Type B pancreatic cell (in vitro differentiated cells): Measurements from ENCODE around the gene SH3GLB2. TPM values are rescaled to one million over a fixed set of nuclear protein-coding genes. Genes with fewer than 3 reads are reported as not detected.
"Not testable (repeated sequence)": the region's sequence is repeated elsewhere in the genome, so short reads cannot be mapped to it uniquely, and the experiment has no call there.

Source experiments
- DNase-seq: peaks from one replicate; pipeline ENCODE4 v3.0.0; 2021; ENCODE audit warnings: mixed read lengths; ENCODE audit not compliant: unreplicated experiment; ENCODE audit errors: extremely low spot score
- H3K27ac Mint-ChIP-seq: 2 replicates; pipeline ENCODE4 v1.8.0; 2021; ENCODE audit warnings: mild to moderate bottlenecking, mixed read lengths
- H3K27me3 Mint-ChIP-seq: 2 replicates; pipeline ENCODE4 v1.8.0; 2021; ENCODE audit warnings: mixed read lengths
- H3K36me3 Mint-ChIP-seq: 2 replicates; pipeline ENCODE4 v1.8.0; 2021; ENCODE audit warnings: mixed read lengths
- H3K4me1 Mint-ChIP-seq: one replicate; pipeline ENCODE4 v1.8.0; 2021; ENCODE audit warnings: mixed read lengths; ENCODE audit not compliant: unreplicated experiment
- H3K4me3 Mint-ChIP-seq: 2 replicates; pipeline ENCODE4 v1.8.0; 2021; ENCODE audit warnings: mild to moderate bottlenecking, mixed read lengths
- H3K9me3 Mint-ChIP-seq: 2 replicates; pipeline ENCODE4 v1.8.0; 2021; ENCODE audit warnings: mixed read lengths
- CTCF ChIP-seq: fragments of 200-600 bp; sonication (generic); conservative IDR thresholded peaks from 2 replicates; pipeline ENCODE4 v1.5.0; 2021; ENCODE audit warnings: antibody characterized with exemption, mild to moderate bottlenecking
- total RNA-seq: library from RNA; stranded (reverse); gene quantifications from 2 replicates; pipeline ENCODE4 v1.2.1, GENCODE V29; 2021; ENCODE audit warnings: low replicate concordance

The SH3GLB2 gene
- total RNA-seq, 1 donor from 2014 or later = 126 TPM

- Mint-ChIP-seq H3K27ac (no peak overlapping the region), H3K4me3 (no peak overlapping the region), H3K4me1 (no peaks in the 10 kb centered on the region), H3K9me3 (no peaks in the 10 kb centered on the region), H3K36me3 (peaks cover 24% of the 10 kb centered on the region), H3K27me3 (no peaks in the 10 kb centered on the region)
- no peak for TF ChIP-seq CTCF
- no peak for DNase-seq
These were observed 40.3 kb downstream of the SH3GLB2 start for GRCh38 chr9:128987805-128988204.

DNA sequence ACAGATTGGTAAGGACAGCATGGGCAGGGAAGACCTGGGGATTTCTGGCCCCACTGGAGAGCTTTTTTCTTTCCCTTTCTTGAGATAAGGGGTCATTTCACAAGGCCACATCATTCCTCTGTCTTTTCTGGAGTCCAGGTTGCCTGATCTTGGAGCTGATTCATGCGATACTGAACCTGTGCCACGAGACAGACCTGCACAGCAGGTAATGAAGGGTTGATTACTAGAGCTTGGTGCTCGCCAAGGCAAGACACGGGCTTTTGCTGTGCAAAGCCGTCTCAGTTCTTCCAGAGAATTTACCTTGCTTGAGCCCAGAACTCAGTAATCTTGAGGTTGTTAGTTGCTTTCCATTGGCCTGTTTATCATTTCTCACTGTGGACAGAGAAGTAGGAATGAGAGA is 41.5 kb downstream of the SH3GLB2 start:
- H3K4me1 Mint-ChIP-seq = no peaks in the 10 kb centered on the region
- DNase-seq = no peak
- no peaks in the 10 kb centered on the region for H3K27me3 Mint-ChIP-seq
- no peak overlapping the region for H3K27ac Mint-ChIP-seq
- TF ChIP-seq CTCF = no peak
- peaks cover 25% of the 10 kb centered on the region for H3K36me3 Mint-ChIP-seq
- H3K4me3 Mint-ChIP-seq = no peak overlapping the region
- H3K9me3 Mint-ChIP-seq = no peaks in the 10 kb centered on the region

DNA sequence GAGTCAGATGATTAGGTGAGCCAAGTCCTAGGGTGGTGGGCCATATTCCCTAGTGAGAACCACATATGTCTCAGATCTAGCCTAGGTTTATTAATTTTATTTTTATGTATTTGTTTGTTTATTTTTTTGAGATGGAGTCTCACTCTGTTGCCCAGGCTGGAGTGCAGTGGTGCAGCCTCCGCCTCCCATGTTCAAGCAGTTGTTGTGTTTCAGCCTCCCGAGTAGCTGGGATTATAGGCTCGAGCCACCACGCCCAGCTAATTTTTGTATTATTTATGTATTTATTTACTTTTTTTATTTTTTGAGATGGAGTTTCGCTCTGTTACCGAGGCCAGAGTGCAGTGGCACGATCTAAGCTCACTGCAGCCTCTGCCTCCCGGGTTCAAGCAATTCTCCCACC is 44.6 kb downstream of the SH3GLB2 start:
- Mint-ChIP-seq H3K27me3 (no peaks in the 10 kb centered on the region), H3K4me1 (no peaks in the 10 kb centered on the region)

GRCh38 chr9:128979111-128979510 is 49.0 kb downstream of the SH3GLB2 start:
- Mint-ChIP-seq H3K4me1 (no peaks in the 10 kb centered on the region), H3K27ac (no peak overlapping the region), H3K27me3 (no peaks in the 10 kb centered on the region), H3K9me3 (no peaks in the 10 kb centered on the region), H3K36me3 (peaks cover 30% of the 10 kb centered on the region), H3K4me3 (no peak overlapping the region)
- TF ChIP-seq CTCF = no peak
- DNase-seq = no peak

More for the DNA sequence above, 44.6 kb downstream of the SH3GLB2 start:
- H3K4me3 Mint-ChIP-seq = no peak overlapping the region
- no peak overlapping the region for H3K27ac Mint-ChIP-seq
- TF ChIP-seq CTCF = no peak
- no peaks in the 10 kb centered on the region for H3K9me3 Mint-ChIP-seq
- peaks cover 41% of the 10 kb centered on the region for H3K36me3 Mint-ChIP-seq
- DNase-seq = no peak

- no peak for TF ChIP-seq CTCF
- Mint-ChIP-seq H3K4me1 (no peaks in the 10 kb centered on the region), H3K27ac (no peak overlapping the region), H3K36me3 (peaks cover 24% of the 10 kb centered on the region), H3K27me3 (no peaks in the 10 kb centered on the region), H3K9me3 (no peaks in the 10 kb centered on the region), H3K4me3 (no peak overlapping the region)
- no peak for DNase-seq
These were observed 55.2 kb downstream of the SH3GLB2 start for GRCh38 chr9:128972956-128973355.

DNA sequence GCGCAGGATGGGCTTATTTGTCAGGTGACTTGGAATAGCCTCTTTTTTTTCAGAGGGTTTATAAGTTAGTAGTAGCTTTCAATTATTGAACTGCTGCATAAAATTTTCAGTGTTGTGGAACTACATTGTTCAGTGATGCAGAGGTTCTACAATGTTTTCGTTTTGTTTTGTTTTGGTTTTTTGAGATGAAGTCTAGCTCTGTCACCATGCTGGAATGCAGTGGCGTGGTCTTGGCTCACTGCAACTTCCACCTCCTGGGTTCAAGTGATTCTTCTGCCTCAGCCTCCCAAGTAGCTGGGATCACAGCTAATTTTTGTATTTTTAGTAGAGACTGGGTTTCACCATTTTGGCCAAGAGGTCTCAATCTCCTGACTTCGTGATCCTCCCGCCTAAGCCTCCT is 58.6 kb downstream of the SH3GLB2 start:
- no peaks in the 10 kb centered on the region for H3K4me1 Mint-ChIP-seq
- no peaks in the 10 kb centered on the region for H3K27me3 Mint-ChIP-seq
- no peaks in the 10 kb centered on the region for H3K9me3 Mint-ChIP-seq
- H3K27ac Mint-ChIP-seq = no peak overlapping the region
- no peak for DNase-seq
- no peak for TF ChIP-seq CTCF
- no peak overlapping the region for H3K4me3 Mint-ChIP-seq
- H3K36me3 Mint-ChIP-seq = peaks cover 24% of the 10 kb centered on the region

DNA sequence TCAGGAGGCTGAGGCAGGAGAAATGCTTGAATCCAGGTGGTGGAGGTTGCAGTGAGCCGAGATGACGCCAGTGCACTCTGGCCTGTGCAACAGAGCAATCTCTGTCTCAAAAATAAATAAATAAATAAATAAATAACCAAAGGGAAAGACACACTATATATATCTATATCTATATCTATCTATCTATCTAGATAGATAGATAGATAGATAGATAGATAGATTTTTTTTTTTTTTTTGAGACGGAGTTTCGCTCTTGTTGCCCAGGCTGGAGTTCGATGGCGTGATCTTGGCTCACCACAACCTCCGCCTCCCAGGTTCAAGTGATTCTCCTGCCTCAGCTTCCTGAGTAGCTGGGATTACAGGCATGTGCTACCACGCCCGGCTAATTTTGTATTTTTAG is 66.7 kb downstream of the SH3GLB2 start:
- not testable (repeated sequence) for H3K4me3 Mint-ChIP-seq, H3K9me3 Mint-ChIP-seq, DNase-seq, H3K27me3 Mint-ChIP-seq, H3K4me1 Mint-ChIP-seq, H3K27ac Mint-ChIP-seq
- peaks cover 15% of the 10 kb centered on the region for H3K36me3 Mint-ChIP-seq
